Astrocyte (in vitro differentiated cells and primary cell): Measurements from ENCODE around the gene TLX2. TPM values are rescaled to one million over a fixed set of nuclear protein-coding genes. Genes with fewer than 3 reads are reported as not detected.

Experiments used
- DNase-seq: peaks from one replicate; pipeline ENCODE4 v3.0.0-alpha.2; 2010; ENCODE audit warnings: low read depth
- FAIRE-seq: peaks from 2 replicates; lab custom pipeline; 2011; peaks lifted over from hg19 to GRCh38; lab: Jason Lieb, UNC
- H2AFZ ChIP-seq: 2 replicates; pipeline ENCODE4 v1.6.0; 2012; ENCODE audit warnings: low read depth, low read length, inconsistent platforms
- H3K27ac ChIP-seq: 2 replicates; pipeline ENCODE4 v1.5.1; 2011; ENCODE audit warnings: low read depth, low read length, inconsistent platforms
- H3K27me3 ChIP-seq: 2 replicates; pipeline ENCODE4 v1.6.0; 2011; ENCODE audit warnings: low read length, inconsistent platforms; ENCODE audit not compliant: insufficient read depth
- H3K36me3 ChIP-seq: 2 replicates; pipeline ENCODE4 v1.5.1; 2011; ENCODE audit warnings: low read length, inconsistent platforms; ENCODE audit not compliant: insufficient read depth
- H3K4me1 ChIP-seq: 2 replicates; pipeline ENCODE4 v1.5.1; 2011; ENCODE audit warnings: low read length, inconsistent platforms; ENCODE audit not compliant: insufficient read depth
- H3K4me2 ChIP-seq: 2 replicates; pipeline ENCODE4 v1.6.0; 2012; ENCODE audit warnings: low read length, inconsistent platforms
- H3K4me3 ChIP-seq: 2 replicates; pipeline ENCODE4 v1.5.1; 2011; ENCODE audit warnings: low read depth, mild to moderate bottlenecking, low read length, inconsistent platforms; ENCODE audit not compliant: insufficient read depth
- H3K79me2 ChIP-seq: 2 replicates; pipeline ENCODE4 v1.6.0; 2012; ENCODE audit warnings: mild to moderate bottlenecking, low read length, inconsistent platforms; ENCODE audit not compliant: insufficient read depth
- H3K9ac ChIP-seq: 2 replicates; pipeline ENCODE4 v1.6.0; 2012; ENCODE audit warnings: mild to moderate bottlenecking, low read length, inconsistent platforms
- H3K9me3 ChIP-seq: 2 replicates; pipeline ENCODE4 v1.5.1; 2012; ENCODE audit warnings: low read depth, mild to moderate bottlenecking, low read length, inconsistent platforms; ENCODE audit not compliant: insufficient read depth
- H4K20me1 ChIP-seq: 2 replicates; pipeline ENCODE4 v1.6.0; 2012; ENCODE audit warnings: low read length, inconsistent platforms; ENCODE audit not compliant: insufficient read depth
- H3K27ac Mint-ChIP-seq: one replicate; pipeline ENCODE4 v1.8.0; 2021; ENCODE audit warnings: mild to moderate bottlenecking, mixed read lengths; ENCODE audit not compliant: unreplicated experiment
- H3K27me3 Mint-ChIP-seq: one replicate; pipeline ENCODE4 v1.8.0; 2021; ENCODE audit warnings: low read depth, mixed read lengths; ENCODE audit not compliant: unreplicated experiment
- H3K36me3 Mint-ChIP-seq: one replicate; pipeline ENCODE4 v1.8.0; 2021; ENCODE audit warnings: low read depth, mixed read lengths; ENCODE audit not compliant: unreplicated experiment
- H3K4me1 Mint-ChIP-seq: one replicate; pipeline ENCODE4 v1.8.0; 2021; ENCODE audit warnings: low read depth, mixed read lengths; ENCODE audit not compliant: unreplicated experiment
- H3K4me3 Mint-ChIP-seq: one replicate; pipeline ENCODE4 v1.8.0; 2021; ENCODE audit warnings: mild to moderate bottlenecking, moderate library complexity, mixed read lengths; ENCODE audit not compliant: unreplicated experiment
- H3K9me3 Mint-ChIP-seq: one replicate; pipeline ENCODE4 v1.8.0; 2021; ENCODE audit warnings: mild to moderate bottlenecking, mixed read lengths; ENCODE audit not compliant: unreplicated experiment
- CTCF ChIP-seq: IDR thresholded peaks from 2 replicates; pipeline ENCODE4 v1.5.1; 2011; ENCODE audit warnings: low read depth, mild to moderate bottlenecking, inconsistent platforms, low read length, moderate library complexity; ENCODE audit not compliant: insufficient read depth
- EZH2 ChIP-seq: IDR thresholded peaks from 2 replicates; pipeline ENCODE4 v1.6.1; 2012; ENCODE audit warnings: mild to moderate bottlenecking, low read length, inconsistent platforms; ENCODE audit not compliant: insufficient read depth
- total RNA-seq: library from RNA; stranded (reverse); gene quantifications from 2 replicates; pipeline ENCODE4 v1.2.1, GENCODE V29; 2021

TLX2 gene
- total RNA-seq, 1 donor from 2014 or later: not detected

- Histone ChIP-seq H4K20me1 (peaks cover 44% of the 10 kb centered on the region), H3K27ac (peak overlapping the region; percentile 57), H3K9ac (peak overlapping the region; percentile 93), H3K79me2 (peaks cover 41% of the 10 kb centered on the region), H2AFZ (peak overlapping the region; percentile 86), H3K4me1 (peaks cover 19% of the 10 kb centered on the region), H3K9me3 (no peaks in the 10 kb centered on the region), H3K4me3 (peak overlapping the region; percentile 94), H3K36me3 (peaks cover 30% of the 10 kb centered on the region), H3K4me2 (peak overlapping the region; percentile 98), H3K27me3 (no peaks in the 10 kb centered on the region)
- peak; percentile 30 for DNase-seq
- H3K9me3 Mint-ChIP-seq: no peaks in the 10 kb centered on the region
- peak overlapping the region; percentile 58 for H3K27ac Mint-ChIP-seq
- H3K4me1 Mint-ChIP-seq: peaks cover 11% of the 10 kb centered on the region
- no peak for TF ChIP-seq EZH2
- TF ChIP-seq CTCF: no peak
- FAIRE-seq: no peak
- peaks cover 19% of the 10 kb centered on the region for H3K36me3 Mint-ChIP-seq
- peak overlapping the region; percentile 96 for H3K4me3 Mint-ChIP-seq
- H3K27me3 Mint-ChIP-seq: no peaks in the 10 kb centered on the region
These were observed 16.3 kb downstream of the TLX2 start for GRCh38 chr2:74530239-74531187.

- peak overlapping the region; percentile 98 for H3K4me2 ChIP-seq
- peaks cover 19% of the 10 kb centered on the region for H3K4me1 ChIP-seq
- no peaks in the 10 kb centered on the region for H3K27me3 Mint-ChIP-seq
- peaks cover 11% of the 10 kb centered on the region for H3K4me1 Mint-ChIP-seq
- no peak overlapping the region for H2AFZ ChIP-seq
- no peak overlapping the region for H3K27ac Mint-ChIP-seq
- peaks cover 13% of the 10 kb centered on the region for H3K36me3 Mint-ChIP-seq
- no peak for TF ChIP-seq CTCF
- no peak for TF ChIP-seq EZH2
- H3K79me2 ChIP-seq: peaks cover 41% of the 10 kb centered on the region
- FAIRE-seq: no peak
- no peak for DNase-seq
- H3K4me3 ChIP-seq: no peak overlapping the region
- no peaks in the 10 kb centered on the region for H3K27me3 ChIP-seq
- peak overlapping the region; percentile 96 for H3K4me3 Mint-ChIP-seq
- H3K36me3 ChIP-seq: peaks cover 25% of the 10 kb centered on the region
- H3K27ac ChIP-seq: no peak overlapping the region
- H3K9me3 Mint-ChIP-seq: no peaks in the 10 kb centered on the region
- H3K9ac ChIP-seq: peak overlapping the region; percentile 93
- peaks cover 42% of the 10 kb centered on the region for H4K20me1 ChIP-seq
- no peaks in the 10 kb centered on the region for H3K9me3 ChIP-seq
These were observed 17.4 kb downstream of the TLX2 start for GRCh38 chr2:74531666-74532065.
